Loucy (cell line): ENCODE data around the gene LRRC38.

Source experiments
- H2AFZ ChIP-seq: fragments of 200-600 bp; sonication (generic); 2 replicates; pipeline ENCODE4 v1.6.0; 2016; ENCODE audit warnings: antibody characterized with exemption, mild to moderate bottlenecking, low read length, moderate library complexity
- H3F3A ChIP-seq: fragments of 200-600 bp; 2 replicates; pipeline ENCODE4 v1.6.0; 2016; ENCODE audit warnings: antibody characterized with exemption, low read depth, mild to moderate bottlenecking
- H3K27me3 ChIP-seq: fragments of 200-600 bp; sonication (generic); 2 replicates; pipeline ENCODE4 v1.6.1; 2014; ENCODE audit warnings: low read length, mild to moderate bottlenecking; ENCODE audit not compliant: insufficient read depth, poor library complexity, severe bottlenecking
- H3K36me3 ChIP-seq: fragments of 200-600 bp; sonication (generic); 2 replicates; pipeline ENCODE4 v1.6.1; 2016; ENCODE audit warnings: low read length; ENCODE audit not compliant: insufficient read depth
- H3K4me1 ChIP-seq: fragments of 200-600 bp; sonication (generic); 2 replicates; pipeline ENCODE4 v1.5.1; 2014; ENCODE audit warnings: low read length, mild to moderate bottlenecking; ENCODE audit not compliant: insufficient read depth, poor library complexity, severe bottlenecking
- H3K4me2 ChIP-seq: fragments of 200-600 bp; sonication (generic); 2 replicates; pipeline ENCODE4 v1.6.0; 2014; ENCODE audit warnings: antibody characterized with exemption, low read length, low read depth, mild to moderate bottlenecking; ENCODE audit not compliant: poor library complexity, severe bottlenecking
- H3K4me3 ChIP-seq: fragments of 200-600 bp; sonication (generic); 2 replicates; pipeline ENCODE4 v1.5.1; 2014; ENCODE audit warnings: low read length, mild to moderate bottlenecking, mixed read lengths; ENCODE audit not compliant: poor library complexity, severe bottlenecking
- H3K79me2 ChIP-seq: fragments of 200-600 bp; sonication (generic); 2 replicates; pipeline ENCODE4 v1.6.1; 2014; ENCODE audit warnings: low read length; ENCODE audit not compliant: insufficient read depth
- H3K9ac ChIP-seq: fragments of 200-600 bp; sonication (generic); 2 replicates; pipeline ENCODE4 v1.6.0; 2014; ENCODE audit warnings: mild to moderate bottlenecking, low read depth, low read length, moderate library complexity; ENCODE audit not compliant: poor library complexity, severe bottlenecking
- H3K9me2 ChIP-seq: fragments of 200-600 bp; sonication (generic); replicated peaks from 2 replicates; pipeline ENCODE4 v1.6.1; 2016; ENCODE audit warnings: low read depth, low read length, mixed read lengths
- H3K9me3 ChIP-seq: fragments of 200-600 bp; sonication (generic); 2 replicates; pipeline ENCODE4 v1.6.1; 2014; ENCODE audit warnings: mild to moderate bottlenecking, antibody characterized with exemption, low read length, low read depth; ENCODE audit not compliant: insufficient read depth
- H4K20me1 ChIP-seq: fragments of 200-600 bp; sonication (generic); 2 replicates; pipeline ENCODE4 v1.6.0; 2014; ENCODE audit warnings: antibody characterized with exemption, low read length, mild to moderate bottlenecking; ENCODE audit not compliant: insufficient read depth, poor library complexity, severe bottlenecking
- CTCF ChIP-seq: fragments of 200-600 bp; sonication (generic); conservative IDR thresholded peaks from 2 replicates; pipeline ENCODE4 v1.5.1; 2014; ENCODE audit warnings: mild to moderate bottlenecking, antibody characterized with exemption, low read length
- EZH2phosphoT487 ChIP-seq: fragments of 200-600 bp; IDR thresholded peaks from 2 replicates; pipeline ENCODE4 v1.6.1; 2018; ENCODE audit warnings: antibody characterized with exemption, mild to moderate bottlenecking, moderate library complexity, borderline replicate concordance

The LRRC38 gene

GRCh38 chr1:13469343-13469742, 44.5 kb downstream of the LRRC38 start:
- Histone ChIP-seq H2AFZ (peak overlapping the region; percentile 64; the same call in 1 of the 2 replicates), H3K9ac (no peak overlapping the region), H3K79me2 (no peaks in the 10 kb centered on the region), H3K4me3 (no peak overlapping the region), H3K36me3 (no peaks in the 10 kb centered on the region), H4K20me1 (no peaks in the 10 kb centered on the region), H3K27me3 (no peaks in the 10 kb centered on the region), H3K4me2 (no peak overlapping the region), H3K9me2 (no peaks in the 10 kb centered on the region), H3K9me3 (no peaks in the 10 kb centered on the region), H3F3A (no peaks in the 10 kb centered on the region), H3K4me1 (peaks cover 4% of the 10 kb centered on the region)
- TF ChIP-seq CTCF (peak; percentile 66), EZH2phosphoT487 (no peak)

GRCh38 chr1:13465515-13465914, 48.3 kb downstream of the LRRC38 start:
- Histone ChIP-seq H3K9me3 (no peaks in the 10 kb centered on the region), H3F3A (no peaks in the 10 kb centered on the region), H3K27me3 (no peaks in the 10 kb centered on the region), H2AFZ (no peak overlapping the region), H3K4me2 (no peak overlapping the region), H3K9me2 (no peaks in the 10 kb centered on the region), H3K36me3 (no peaks in the 10 kb centered on the region), H3K4me1 (peaks cover 4% of the 10 kb centered on the region), H4K20me1 (no peaks in the 10 kb centered on the region), H3K79me2 (no peaks in the 10 kb centered on the region), H3K4me3 (no peak overlapping the region), H3K9ac (no peak overlapping the region)
- TF ChIP-seq CTCF = no peak
- no peak for TF ChIP-seq EZH2phosphoT487

GRCh38 chr1:13462682-13463081, 51.1 kb downstream of the LRRC38 start:
- H3K27me3 ChIP-seq = no peaks in the 10 kb centered on the region
- H3F3A ChIP-seq = no peaks in the 10 kb centered on the region
- no peak overlapping the region for H3K4me2 ChIP-seq
- H3K9ac ChIP-seq = no peak overlapping the region
- H3K4me1 ChIP-seq = no peaks in the 10 kb centered on the region
- no peaks in the 10 kb centered on the region for H3K9me2 ChIP-seq
- no peaks in the 10 kb centered on the region for H3K79me2 ChIP-seq
- H3K4me3 ChIP-seq = no peak overlapping the region
- H3K9me3 ChIP-seq = no peaks in the 10 kb centered on the region
- no peaks in the 10 kb centered on the region for H3K36me3 ChIP-seq
- no peak for TF ChIP-seq CTCF
- TF ChIP-seq EZH2phosphoT487 = no peak
- H2AFZ ChIP-seq = no peak overlapping the region
- no peaks in the 10 kb centered on the region for H4K20me1 ChIP-seq
